ENCODE data around the gene ECE2.

ECE2 gene

DNA sequence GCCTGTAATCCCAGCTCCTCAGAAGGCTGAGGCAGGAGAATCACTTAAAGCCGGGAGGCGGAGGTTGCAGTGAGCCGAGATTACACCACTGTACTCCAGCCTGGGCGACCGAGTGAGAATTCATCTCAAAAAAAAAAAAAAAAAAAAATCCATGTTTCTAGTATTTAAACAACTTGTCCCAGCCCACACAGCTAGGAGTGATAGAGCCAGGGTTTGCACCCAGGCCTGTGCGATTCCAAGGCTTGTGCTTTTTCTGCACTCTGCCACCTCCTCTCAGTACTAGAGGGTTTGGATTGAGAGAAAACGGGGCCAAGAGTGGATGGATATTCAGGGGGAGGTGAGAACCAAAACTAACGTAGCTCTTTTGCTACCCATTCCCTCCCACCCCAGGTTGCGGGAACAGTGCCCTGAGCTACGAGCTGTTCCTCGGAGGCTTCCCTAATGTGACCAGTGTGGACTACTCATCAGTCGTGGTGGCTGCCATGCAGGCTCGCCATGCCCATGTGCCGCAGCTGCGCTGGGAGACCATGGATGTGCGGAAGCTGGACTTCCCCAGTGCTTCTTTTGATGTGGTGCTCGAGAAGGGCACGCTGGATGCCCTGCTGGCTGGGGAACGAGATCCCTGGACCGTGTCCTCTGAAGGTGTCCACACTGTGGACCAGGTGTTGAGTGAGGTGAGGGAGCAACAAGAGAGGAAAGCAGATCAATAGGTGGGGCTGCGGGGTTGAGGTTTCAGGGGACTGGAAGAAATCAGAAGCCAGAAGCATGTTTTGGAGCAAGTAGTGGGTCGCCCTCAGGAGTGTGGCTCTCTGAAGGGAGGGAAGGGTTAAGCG, 18.5 kb upstream of the ECE2 start:
- TF ChIP-seq ZFX (IDR thresholded peaks at IDR 0.05): no peak
- TF ChIP-seq, protein P1, sequence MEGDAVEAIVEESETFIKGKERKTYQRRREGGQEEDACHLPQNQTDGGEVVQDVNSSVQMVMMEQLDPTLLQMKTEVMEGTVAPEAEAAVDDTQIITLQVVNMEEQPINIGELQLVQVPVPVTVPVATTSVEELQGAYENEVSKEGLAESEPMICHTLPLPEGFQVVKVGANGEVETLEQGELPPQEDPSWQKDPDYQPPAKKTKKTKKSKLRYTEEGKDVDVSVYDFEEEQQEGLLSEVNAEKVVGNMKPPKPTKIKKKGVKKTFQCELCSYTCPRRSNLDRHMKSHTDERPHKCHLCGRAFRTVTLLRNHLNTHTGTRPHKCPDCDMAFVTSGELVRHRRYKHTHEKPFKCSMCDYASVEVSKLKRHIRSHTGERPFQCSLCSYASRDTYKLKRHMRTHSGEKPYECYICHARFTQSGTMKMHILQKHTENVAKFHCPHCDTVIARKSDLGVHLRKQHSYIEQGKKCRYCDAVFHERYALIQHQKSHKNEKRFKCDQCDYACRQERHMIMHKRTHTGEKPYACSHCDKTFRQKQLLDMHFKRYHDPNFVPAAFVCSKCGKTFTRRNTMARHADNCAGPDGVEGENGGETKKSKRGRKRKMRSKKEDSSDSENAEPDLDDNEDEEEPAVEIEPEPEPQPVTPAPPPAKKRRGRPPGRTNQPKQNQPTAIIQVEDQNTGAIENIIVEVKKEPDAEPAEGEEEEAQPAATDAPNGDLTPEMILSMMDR (conservative IDR thresholded peaks at IDR 0.05): no peak
- H3K27ac ChIP-seq: no peak overlapping the region

DNA sequence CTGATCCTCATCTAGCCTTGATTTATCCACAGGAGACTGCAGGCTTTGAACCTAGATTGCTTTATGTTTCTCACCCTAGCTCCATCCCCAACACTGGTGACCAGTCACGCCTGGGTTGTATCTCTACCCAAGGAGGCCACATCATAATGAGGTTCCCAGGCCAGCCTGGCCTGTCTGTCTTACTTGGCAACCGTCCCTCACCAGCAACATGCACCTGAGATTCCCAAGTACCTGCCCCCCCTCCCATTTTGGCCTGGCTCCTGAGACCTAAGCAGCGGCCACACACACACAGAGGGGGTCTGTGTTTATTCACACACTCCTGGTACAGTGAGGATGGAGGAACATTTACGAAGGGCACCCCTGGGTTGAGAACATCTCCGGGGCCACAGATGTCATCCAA, 16.9 kb upstream of the ECE2 start:
- no peak overlapping the region for H3K27ac ChIP-seq
- TF ChIP-seq ZFX (IDR thresholded peaks at IDR 0.05): no peak
- TF ChIP-seq, protein P1 (conservative IDR thresholded peaks at IDR 0.05): no peak

DNA sequence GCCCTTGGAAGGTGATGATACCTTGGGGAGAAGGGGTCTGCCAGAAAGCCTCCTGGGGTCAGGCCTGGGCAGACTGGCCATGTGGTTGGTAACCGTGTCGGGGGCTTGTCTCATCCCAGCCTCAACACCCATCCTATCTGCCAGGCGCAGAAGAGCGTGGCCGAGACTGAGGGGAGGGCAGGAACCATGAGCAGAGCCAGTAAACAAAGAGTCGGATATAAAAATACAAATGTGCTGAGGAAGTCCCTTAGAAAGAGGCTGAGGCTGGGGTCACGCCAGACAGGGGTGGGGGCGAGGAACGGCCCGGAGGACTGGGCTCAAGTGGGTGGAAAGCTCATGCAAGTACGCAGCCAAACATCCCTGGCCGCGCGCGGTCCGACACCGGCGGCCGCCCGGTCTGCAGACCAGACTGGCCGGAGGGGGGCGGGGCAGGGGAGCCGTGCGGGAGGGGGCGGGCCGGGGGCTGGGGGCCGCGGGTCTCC, 16.4 kb upstream of the ECE2 start:
- TF ChIP-seq, protein P1 (conservative IDR thresholded peaks at IDR 0.05): no peak
- no peak for TF ChIP-seq ZFX (IDR thresholded peaks at IDR 0.05)
- H3K27ac ChIP-seq: no peak overlapping the region

GRCh38 chr3:184259878-184260723, 15.7 kb upstream of the ECE2 start:
- TF ChIP-seq, protein P1 (conservative IDR thresholded peaks at IDR 0.05): no peak
- TF ChIP-seq ZFX (IDR thresholded peaks at IDR 0.05): no peak
- no peak overlapping the region for H3K27ac ChIP-seq

DNA sequence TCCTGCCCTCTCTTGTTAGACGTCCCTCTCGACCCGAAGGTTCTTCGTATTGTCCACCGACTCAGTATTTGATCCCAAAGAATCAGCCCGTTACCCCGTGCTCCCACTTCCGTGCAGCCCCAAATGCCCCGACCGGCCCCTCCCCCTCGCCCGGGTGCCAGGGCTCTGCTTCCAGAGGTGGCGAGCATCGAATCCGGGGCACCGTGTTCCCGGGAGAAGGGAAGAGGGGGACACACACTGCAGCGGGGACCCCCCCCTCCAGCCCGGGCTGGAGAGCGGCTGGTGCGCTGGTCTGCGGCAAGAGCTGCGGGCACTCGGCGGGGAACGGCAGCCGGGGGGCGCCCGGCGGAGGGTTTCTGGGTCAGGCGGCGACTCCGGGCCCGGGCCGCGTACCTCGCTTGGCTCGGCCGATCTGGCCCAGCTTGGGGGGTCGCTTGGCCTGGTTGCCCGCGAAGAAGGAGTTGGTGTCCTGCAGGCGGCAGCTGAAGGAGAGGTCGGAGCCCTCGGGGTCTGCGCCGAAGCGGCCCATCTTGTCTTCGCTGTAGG, 15.0 kb upstream of the ECE2 start:
- peak overlapping the region; percentile 55 for H3K27ac ChIP-seq
- TF ChIP-seq ZFX (IDR thresholded peaks at IDR 0.05): no peak
- TF ChIP-seq, protein P1 (conservative IDR thresholded peaks at IDR 0.05): no peak

GRCh38 chr3:184261270-184261853, 14.5 kb upstream of the ECE2 start, which contains the start of gene CAMK2N2:
Gene CAMK2N2 (minus strand): TSS chr3:184261553. CDS start chr3:184261285, 268 bp downstream.
- peak within 1 kb of the TSS; percentile 55 for H3K27ac ChIP-seq

More at GRCh38 chr3:184261270-184261853, 14.5 kb upstream of the ECE2 start, which contains the start of gene CAMK2N2:
- TF ChIP-seq ZFX (IDR thresholded peaks at IDR 0.05): no peak
